Neuron (in vitro differentiated cells): ENCODE data around the gene OR4K17.
"Not testable (repeated sequence)": the region's sequence is repeated elsewhere in the genome, so short reads cannot be mapped to it uniquely, and the experiment has no call there.

ENCODE experiments used
- H2AFZ ChIP-seq: one replicate; pipeline ENCODE4 v1.6.1; 2013; ENCODE audit warnings: low read depth, mild to moderate bottlenecking, inconsistent platforms, low read length, moderate library complexity
- H3K27me3 ChIP-seq: one replicate; pipeline ENCODE4 v1.6.1; 2013; ENCODE audit warnings: low read length; ENCODE audit not compliant: insufficient read depth
- H3K36me3 ChIP-seq: one replicate; pipeline ENCODE4 v1.6.1; 2013; ENCODE audit warnings: low read length; ENCODE audit not compliant: insufficient read depth
- H3K4me1 ChIP-seq: one replicate; pipeline ENCODE4 v1.6.1; 2013; ENCODE audit warnings: low read length; ENCODE audit not compliant: insufficient read depth
- H3K4me3 ChIP-seq: 2 replicates; pipeline ENCODE4 v1.5.1; 2013; ENCODE audit warnings: mild to moderate bottlenecking, low read length, moderate library complexity
- H3K9me3 ChIP-seq: one replicate; pipeline ENCODE4 v1.6.1; 2013; ENCODE audit warnings: low read length

OR4K17 gene, protein sequence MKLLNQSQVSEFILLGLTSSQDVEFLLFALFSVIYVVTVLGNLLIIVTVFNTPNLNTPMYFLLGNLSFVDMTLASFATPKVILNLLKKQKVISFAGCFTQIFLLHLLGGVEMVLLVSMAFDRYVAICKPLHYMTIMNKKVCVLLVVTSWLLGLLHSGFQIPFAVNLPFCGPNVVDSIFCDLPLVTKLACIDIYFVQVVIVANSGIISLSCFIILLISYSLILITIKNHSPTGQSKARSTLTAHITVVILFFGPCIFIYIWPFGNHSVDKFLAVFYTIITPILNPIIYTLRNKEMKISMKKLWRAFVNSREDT

DNA sequence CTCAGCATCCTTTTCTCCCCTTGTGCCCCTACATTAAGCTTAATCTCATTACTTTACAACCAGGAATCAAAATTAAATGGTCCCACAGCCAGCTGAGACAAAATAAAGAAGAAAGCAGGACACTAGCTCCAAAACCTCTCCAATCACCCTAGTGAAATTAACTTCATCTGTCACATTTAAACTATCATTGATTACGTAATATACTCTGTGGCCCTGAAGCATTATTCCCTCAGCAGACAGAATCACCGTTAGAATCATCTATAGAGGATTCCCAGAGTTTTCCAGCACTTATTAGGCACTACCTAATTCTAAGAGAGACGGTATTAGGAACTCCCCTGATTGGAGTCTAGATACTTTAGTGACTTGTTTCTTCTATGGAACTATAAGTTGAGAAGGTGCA lies at the start of gene OR4K17:
Gene OR4K17 (plus strand): TSS at position 302 of the 400 bp plus-strand sequence. CDS start 6,761 bp downstream, outside the sequence.
- H3K4me3 ChIP-seq: no peak within 1 kb of the TSS
- H3K27me3 ChIP-seq: no peaks in the 10 kb centered on the region
- no peaks in the 10 kb centered on the region for H3K36me3 ChIP-seq
- H3K4me1 ChIP-seq: no peaks in the 10 kb centered on the region
- H3K9me3 ChIP-seq: no peaks in the 10 kb centered on the region
- no peak within 1 kb of the TSS for H2AFZ ChIP-seq

DNA sequence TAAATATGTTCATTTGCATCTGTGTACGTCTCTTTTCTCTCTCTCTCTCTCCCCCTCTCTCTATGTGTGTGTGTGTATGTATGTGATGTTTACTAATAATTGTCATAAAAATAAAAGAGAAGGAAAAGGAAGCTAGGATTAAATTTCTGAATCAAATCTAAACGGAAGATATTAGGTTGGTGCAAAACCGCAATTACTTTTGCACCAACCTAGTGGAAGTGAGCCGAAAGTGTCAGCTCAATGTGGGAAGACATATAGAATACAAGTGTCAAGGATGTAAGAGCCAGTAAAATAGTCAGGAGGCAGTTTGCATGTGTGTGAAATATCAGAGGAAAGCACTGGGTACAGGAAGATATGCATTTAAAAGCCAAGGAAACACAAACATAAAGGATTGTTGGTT lies 18.5 kb upstream of the OR4K17 start:
- Histone ChIP-seq H2AFZ (no peak overlapping the region), H3K4me3 (no peak overlapping the region), H3K27me3 (no peaks in the 10 kb centered on the region), H3K4me1 (no peaks in the 10 kb centered on the region), H3K36me3 (no peaks in the 10 kb centered on the region), H3K9me3 (no peaks in the 10 kb centered on the region)

DNA sequence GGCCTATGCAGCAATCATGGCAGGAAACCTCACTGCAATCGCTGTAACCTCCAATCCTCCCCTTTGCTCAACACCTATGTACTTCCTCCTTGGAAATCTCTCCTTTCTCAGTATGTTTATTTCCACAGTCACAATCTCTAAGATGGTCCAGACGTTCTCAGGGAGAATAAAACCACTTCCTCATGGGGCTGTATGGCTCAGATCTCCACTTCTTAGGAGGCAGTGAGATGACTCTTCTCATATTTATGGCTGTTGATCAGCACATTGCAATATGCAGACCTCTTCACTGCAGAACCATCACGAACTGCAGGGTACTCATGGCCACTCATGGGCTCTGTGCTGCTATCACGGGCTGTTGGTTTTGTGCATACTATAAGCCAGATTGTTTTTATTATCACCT lies 17.1 kb upstream of the OR4K17 start:
- H2AFZ ChIP-seq: no peak overlapping the region
- H3K4me1 ChIP-seq: no peaks in the 10 kb centered on the region
- H3K4me3 ChIP-seq: no peak overlapping the region
- no peaks in the 10 kb centered on the region for H3K36me3 ChIP-seq
- H3K27me3 ChIP-seq: no peaks in the 10 kb centered on the region
- H3K9me3 ChIP-seq: no peaks in the 10 kb centered on the region

DNA sequence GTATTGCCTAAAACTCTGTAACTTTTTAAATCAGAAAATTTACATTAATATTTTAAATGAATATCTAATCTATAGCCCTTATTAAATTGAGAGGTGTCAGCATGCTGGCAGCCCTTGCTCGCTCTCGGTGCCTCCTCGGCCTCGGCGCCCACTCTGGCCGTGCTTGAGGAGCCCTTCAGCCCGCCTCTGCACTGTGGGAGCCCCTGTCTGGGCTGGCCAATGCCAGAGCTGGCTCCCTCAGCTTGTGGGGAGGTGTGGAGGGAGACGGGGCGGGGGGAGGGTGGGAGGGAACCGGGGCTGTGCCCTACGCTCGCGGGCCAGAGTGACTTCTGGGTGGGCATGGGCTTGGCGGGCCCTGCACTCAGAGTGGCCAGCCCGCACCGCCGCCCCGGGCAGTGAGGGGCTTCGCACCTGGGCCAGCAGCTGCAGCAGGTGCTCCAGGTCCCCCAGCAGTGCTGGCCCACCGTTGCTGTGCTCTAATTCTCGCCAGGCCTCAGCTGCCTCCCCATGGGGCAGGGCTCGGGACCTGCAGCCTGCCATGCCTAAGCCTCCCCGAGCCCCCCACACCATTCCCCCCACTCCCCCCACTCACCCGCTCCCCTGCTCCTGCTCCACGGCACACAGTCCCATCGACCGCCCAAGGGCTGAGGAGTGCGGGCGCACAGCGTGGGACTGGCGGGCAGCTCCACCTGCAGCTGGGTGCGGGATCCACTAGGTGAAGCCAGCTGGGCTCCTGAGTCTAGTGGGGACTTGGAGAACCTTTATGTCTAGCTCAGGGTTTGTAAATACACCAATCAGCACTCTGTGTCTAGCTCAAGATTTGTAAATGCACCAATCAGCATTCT lies 11.4 kb upstream of the OR4K17 start:
- not testable (repeated sequence) for H3K4me3 ChIP-seq, H3K4me1 ChIP-seq, H3K36me3 ChIP-seq, H3K27me3 ChIP-seq, H2AFZ ChIP-seq, H3K9me3 ChIP-seq

GRCh38 chr14:20112321-20112720 lies 1.8 kb downstream of the OR4K17 start:
- Histone ChIP-seq H3K9me3 (no peaks in the 10 kb centered on the region), H3K4me1 (no peaks in the 10 kb centered on the region), H3K27me3 (no peaks in the 10 kb centered on the region), H2AFZ (no peak overlapping the region), H3K36me3 (no peaks in the 10 kb centered on the region), H3K4me3 (no peak overlapping the region)

- Histone ChIP-seq H3K9me3 (no peaks in the 10 kb centered on the region), H3K27me3 (no peaks in the 10 kb centered on the region), H2AFZ (no peak overlapping the region), H3K36me3 (no peaks in the 10 kb centered on the region), H3K4me1 (no peaks in the 10 kb centered on the region), H3K4me3 (no peak overlapping the region)
Observed at GRCh38 chr14:20116748-20117147, 6.2 kb downstream of the OR4K17 start.

DNA sequence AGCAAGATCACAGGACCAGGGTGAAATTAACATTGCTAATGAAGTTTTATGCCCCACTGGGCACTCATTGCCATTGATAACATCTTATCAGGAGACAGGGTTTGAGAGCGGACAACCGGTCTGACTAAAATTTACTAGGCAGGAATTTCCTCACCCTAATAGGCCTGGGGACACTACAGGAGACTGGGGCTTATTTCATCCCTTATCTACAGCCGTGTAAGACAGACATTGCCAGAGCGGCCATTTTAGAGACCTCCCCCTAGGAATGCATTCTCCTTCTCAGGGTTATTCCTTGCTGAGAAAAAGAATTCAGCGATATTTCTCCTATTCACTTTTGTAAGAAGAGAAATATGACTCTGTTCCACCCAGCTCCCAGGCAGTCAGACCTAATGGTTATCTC lies 8.3 kb downstream of the OR4K17 start:
- no peak overlapping the region for H2AFZ ChIP-seq
- no peaks in the 10 kb centered on the region for H3K9me3 ChIP-seq
- H3K36me3 ChIP-seq: no peaks in the 10 kb centered on the region
- no peaks in the 10 kb centered on the region for H3K27me3 ChIP-seq
- no peak overlapping the region for H3K4me3 ChIP-seq
- H3K4me1 ChIP-seq: no peaks in the 10 kb centered on the region

- Histone ChIP-seq H3K4me1 (no peaks in the 10 kb centered on the region), H2AFZ (no peak within 1 kb of the TSS), H3K9me3 (no peaks in the 10 kb centered on the region), H3K27me3 (no peaks in the 10 kb centered on the region), H3K4me3 (no peak within 1 kb of the TSS), H3K36me3 (no peaks in the 10 kb centered on the region)
Observed at GRCh38 chr14:20138520-20138919, 28.0 kb downstream of the OR4K17 start, which contains the start of gene OR4N5. Gene OR4N5 (plus strand): TSS chr14:20138820. CDS start chr14:20143736, 4,916 bp downstream.

GRCh38 chr14:20143911-20144310 lies 33.4 kb downstream of the OR4K17 start:
- no peaks in the 10 kb centered on the region for H3K9me3 ChIP-seq
- no peaks in the 10 kb centered on the region for H3K27me3 ChIP-seq
- H3K36me3 ChIP-seq: no peaks in the 10 kb centered on the region
- no peak overlapping the region for H3K4me3 ChIP-seq
- H3K4me1 ChIP-seq: no peaks in the 10 kb centered on the region
- no peak overlapping the region for H2AFZ ChIP-seq

- H3K27me3 ChIP-seq: no peaks in the 10 kb centered on the region
- H3K9me3 ChIP-seq: no peaks in the 10 kb centered on the region
- H3K4me3 ChIP-seq: no peak overlapping the region
Observed at GRCh38 chr14:20144820-20145219, 34.3 kb downstream of the OR4K17 start.

DNA sequence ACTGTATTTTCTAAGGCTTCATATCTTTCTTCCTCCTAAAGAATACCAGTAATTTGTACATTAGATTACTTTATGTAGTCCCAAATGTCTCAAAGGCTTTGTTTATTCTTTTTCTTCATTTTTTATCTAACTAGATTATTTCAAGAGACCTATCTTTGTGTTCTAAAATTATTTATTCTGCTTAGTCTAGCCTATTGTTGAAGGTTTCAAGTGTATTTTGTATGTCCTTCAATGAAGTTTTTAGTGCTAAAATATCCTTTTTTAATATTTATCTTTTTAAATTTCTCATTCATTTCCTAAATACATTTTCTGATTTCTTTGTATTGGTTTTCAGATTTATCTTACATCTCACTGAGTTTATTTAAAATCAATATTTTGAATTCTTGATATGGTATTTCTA lies 53.9 kb downstream of the OR4K17 start:
- H3K36me3 ChIP-seq: no peaks in the 10 kb centered on the region
- no peak overlapping the region for H2AFZ ChIP-seq
- no peaks in the 10 kb centered on the region for H3K9me3 ChIP-seq
- no peaks in the 10 kb centered on the region for H3K4me1 ChIP-seq
- H3K27me3 ChIP-seq: no peaks in the 10 kb centered on the region
- H3K4me3 ChIP-seq: no peak overlapping the region

More at GRCh38 chr14:20144820-20145219, 34.3 kb downstream of the OR4K17 start:
- Histone ChIP-seq H3K36me3 (no peaks in the 10 kb centered on the region), H3K4me1 (no peaks in the 10 kb centered on the region), H2AFZ (no peak overlapping the region)

- Histone ChIP-seq H3K36me3 (no peaks in the 10 kb centered on the region), H3K4me3 (no peak overlapping the region), H2AFZ (no peak overlapping the region), H3K9me3 (no peaks in the 10 kb centered on the region), H3K4me1 (no peaks in the 10 kb centered on the region), H3K27me3 (no peaks in the 10 kb centered on the region)
Observed at GRCh38 chr14:20167091-20167490, 56.6 kb downstream of the OR4K17 start.

DNA sequence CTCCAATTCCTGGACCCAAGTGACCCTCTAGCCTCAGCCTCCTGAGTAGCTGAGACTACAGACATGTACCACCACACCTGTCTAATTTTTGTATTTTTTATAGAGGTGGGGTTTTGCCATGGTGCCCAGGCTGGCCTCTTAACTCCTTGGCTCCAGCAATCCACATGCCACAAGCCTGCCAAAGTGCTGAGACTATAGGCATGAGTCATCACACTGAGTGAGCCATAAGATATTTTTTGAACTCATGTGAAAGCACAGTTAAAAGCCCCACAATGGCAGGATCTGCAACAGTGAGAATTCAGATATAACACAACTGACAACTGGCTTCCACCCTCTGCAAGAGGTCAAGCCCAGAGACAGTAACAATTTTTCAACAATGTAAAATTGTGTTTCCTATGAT lies 59.3 kb downstream of the OR4K17 start:
- H3K27me3 ChIP-seq, H3K9me3 ChIP-seq, H3K4me1 ChIP-seq, H3K4me3 ChIP-seq, H3K36me3 ChIP-seq, H2AFZ ChIP-seq: not testable (repeated sequence)
